Lower lobe of right lung (tissue), 2 donors: Measurements from ENCODE around the gene HSBP1L1. TPM values are rescaled to one million over a fixed set of nuclear protein-coding genes. Genes with fewer than 3 reads are reported as not detected.
A peak's percentile ranks its signal among the peaks of the same experiment; 100 is the strongest.

Experiments used
- ATAC-seq, 2 donors: fragments of 200-7000 bp; cut with Tn5 transposase; one replicate each; pipeline ENCODE4 v1.9.1; 2020 to 2022; ENCODE audit warnings: mild to moderate bottlenecking in 2 of 2, moderate library complexity in 2 of 2
- DNase-seq: peaks from one replicate; pipeline ENCODE4 v3.0.0-alpha.2; 2020
- H3K27ac ChIP-seq: fragments of 200-600 bp; one replicate; pipeline ENCODE4 v1.8.0; 2022
- H3K27me3 ChIP-seq: fragments of 200-600 bp; one replicate; pipeline ENCODE4 v1.8.0; 2022; ENCODE audit warnings: low read depth
- H3K36me3 ChIP-seq: fragments of 200-600 bp; one replicate; pipeline ENCODE4 v1.8.0; 2022; ENCODE audit warnings: mild to moderate bottlenecking
- H3K4me1 ChIP-seq: fragments of 200-600 bp; one replicate; pipeline ENCODE4 v1.8.0; 2022
- H3K4me3 ChIP-seq: fragments of 200-600 bp; one replicate; pipeline ENCODE4 v1.8.0; 2022; ENCODE audit warnings: mild to moderate bottlenecking
- H3K9me3 ChIP-seq: fragments of 200-600 bp; one replicate; pipeline ENCODE4 v1.8.0; 2022
- CTCF ChIP-seq: fragments of 200-600 bp; IDR thresholded peaks from one replicate; pipeline ENCODE4 v1.8.0; 2022; ENCODE audit warnings: antibody characterized with exemption, mild to moderate bottlenecking
- intact Hi-C: fragments of 100-400 bp; cut with DNase I; formaldehyde crosslinking; loops from one replicate; pipeline ENCODE4 v1.11.0; 2022
- long read RNA-seq: library from polyadenylated mRNA; unstranded; transcript quantifications from one replicate; pipeline ENCODE4 v2.0.0, GENCODE V29; 2021
- total RNA-seq: library from RNA; stranded (reverse); fragmentation: NEBNext Ultra II Directional; extraction: Animal tissue kit (Norgen Biotek cat#: 25700); gene quantifications from one replicate; pipeline ENCODE4 v1.2.1, GENCODE V29; 2021
- donor health status: DM: no; HTN: yes; CAD: no; lungs with severe emphysema.

Gene HSBP1L1
- total RNA-seq = 46.6 TPM
- long read RNA-seq, transcript HSBP1L1-204 (1 exons, 775 nt) = minor isoform, 5 of 17 reads
- long read RNA-seq, transcript HSBP1L1-201 (4 exons, 771 nt) = major isoform, 7 of 17 reads
- long read RNA-seq, partial matches to known transcripts = 0 of 17 reads
- long read RNA-seq, other reads (novel, unspliced or antisense) = 3 of 17 reads

GRCh38 chr18:79964330-79965118 lies at the start of gene HSBP1L1:
TSS of gene HSBP1L1 (plus strand) at chr18:79964643. CDS start at chr18:79964736, 93 bp downstream.
- Histone ChIP-seq H3K36me3 (peaks cover 21% of the 10 kb centered on the region), H3K4me3 (peak within 1 kb of the TSS; percentile 67), H3K27me3 (no peaks in the 10 kb centered on the region), H3K27ac (peak within 1 kb of the TSS; percentile 85), H3K9me3 (no peaks in the 10 kb centered on the region), H3K4me1 (peaks cover 39% of the 10 kb centered on the region)
- intact Hi-C loops = no loop called here
- ATAC-seq = peak; percentile 90 to 91
- DNase-seq = peak; percentile 90
- TF ChIP-seq CTCF = peak; percentile 54

GRCh38 chr18:79915161-79916127 lies 49.0 kb upstream of the HSBP1L1 start:
- TF ChIP-seq CTCF = no peak
- no peaks in the 10 kb centered on the region for H3K27me3 ChIP-seq
- intact Hi-C loops = no loop called here
- DNase-seq = peak; percentile 44
- H3K4me3 ChIP-seq = no peak overlapping the region
- H3K4me1 ChIP-seq = no peaks in the 10 kb centered on the region
- H3K27ac ChIP-seq = no peak overlapping the region
- peaks cover 45% of the 10 kb centered on the region for H3K36me3 ChIP-seq
- ATAC-seq = peak; percentile 6 to 44
- H3K9me3 ChIP-seq = no peaks in the 10 kb centered on the region

GRCh38 chr18:79916128-79916494 lies 48.3 kb upstream of the HSBP1L1 start:
- no peaks in the 10 kb centered on the region for H3K9me3 ChIP-seq
- intact Hi-C loops = no loop called here

GRCh38 chr18:79916546-79917168 lies 47.8 kb upstream of the HSBP1L1 start:
- Histone ChIP-seq H3K9me3 (no peaks in the 10 kb centered on the region), H3K36me3 (peaks cover 45% of the 10 kb centered on the region), H3K4me1 (no peaks in the 10 kb centered on the region), H3K27me3 (no peaks in the 10 kb centered on the region), H3K4me3 (no peak overlapping the region), H3K27ac (no peak overlapping the region)
- no peak for TF ChIP-seq CTCF
- ATAC-seq = no peak
- intact Hi-C loops = no loop called here
- peak; percentile 33 for DNase-seq

More at GRCh38 chr18:79916128-79916494, 48.3 kb upstream of the HSBP1L1 start:
- Histone ChIP-seq H3K4me1 (no peaks in the 10 kb centered on the region), H3K27me3 (no peaks in the 10 kb centered on the region), H3K4me3 (no peak overlapping the region), H3K36me3 (peaks cover 45% of the 10 kb centered on the region), H3K27ac (no peak overlapping the region)
- no peak for ATAC-seq
- no peak for TF ChIP-seq CTCF
- no peak for DNase-seq
